Astrocyte of the cerebellum (primary cell): ENCODE results near the gene ADSL.

Source experiments
- DNase-seq: peaks from one replicate; pipeline ENCODE4 v3.0.0-alpha.2; 2011; ENCODE audit warnings: low read depth
- H3K4me3 ChIP-seq: 2 replicates; pipeline ENCODE4 v1.5.1; 2011; ENCODE audit warnings: mild to moderate bottlenecking, low read depth, low read length, moderate library complexity
- in situ Hi-C: cut with HindIII; loops from 2 replicates; pipeline ENCODE4 v1.10.0; 2017; ENCODE audit warnings: low sequenced_read_pairs
- TF ChIP-seq, protein P1 (sequence below): IDR thresholded peaks from 2 replicates; pipeline ENCODE4 v1.5.1; 2012; ENCODE audit warnings: low read length, low read depth, moderate library complexity, mild to moderate bottlenecking; ENCODE audit errors: missing control alignments

The ADSL gene

DNA sequence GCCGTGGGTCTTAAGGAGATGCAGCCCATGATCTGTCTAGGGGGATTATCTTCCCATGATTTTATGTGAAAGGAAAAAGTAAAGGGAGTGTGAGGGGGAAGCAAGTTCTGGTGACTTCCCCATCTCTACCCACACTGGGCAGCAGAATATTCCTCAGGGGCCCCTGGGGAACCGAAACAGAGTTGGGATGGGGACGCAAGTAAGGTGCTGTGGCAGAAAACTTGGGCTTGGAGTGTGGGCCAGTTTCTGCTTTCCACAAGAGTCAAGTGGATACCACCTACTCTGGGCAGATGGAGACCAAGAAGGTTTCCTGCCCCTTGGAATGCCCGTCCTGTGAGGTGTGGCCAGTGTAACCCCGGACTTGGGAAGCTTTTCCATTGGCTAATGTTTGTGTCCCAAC lies 88.4 kb downstream of the ADSL start:
- TF ChIP-seq, protein P1, sequence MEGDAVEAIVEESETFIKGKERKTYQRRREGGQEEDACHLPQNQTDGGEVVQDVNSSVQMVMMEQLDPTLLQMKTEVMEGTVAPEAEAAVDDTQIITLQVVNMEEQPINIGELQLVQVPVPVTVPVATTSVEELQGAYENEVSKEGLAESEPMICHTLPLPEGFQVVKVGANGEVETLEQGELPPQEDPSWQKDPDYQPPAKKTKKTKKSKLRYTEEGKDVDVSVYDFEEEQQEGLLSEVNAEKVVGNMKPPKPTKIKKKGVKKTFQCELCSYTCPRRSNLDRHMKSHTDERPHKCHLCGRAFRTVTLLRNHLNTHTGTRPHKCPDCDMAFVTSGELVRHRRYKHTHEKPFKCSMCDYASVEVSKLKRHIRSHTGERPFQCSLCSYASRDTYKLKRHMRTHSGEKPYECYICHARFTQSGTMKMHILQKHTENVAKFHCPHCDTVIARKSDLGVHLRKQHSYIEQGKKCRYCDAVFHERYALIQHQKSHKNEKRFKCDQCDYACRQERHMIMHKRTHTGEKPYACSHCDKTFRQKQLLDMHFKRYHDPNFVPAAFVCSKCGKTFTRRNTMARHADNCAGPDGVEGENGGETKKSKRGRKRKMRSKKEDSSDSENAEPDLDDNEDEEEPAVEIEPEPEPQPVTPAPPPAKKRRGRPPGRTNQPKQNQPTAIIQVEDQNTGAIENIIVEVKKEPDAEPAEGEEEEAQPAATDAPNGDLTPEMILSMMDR, result no peak
- H3K4me3 ChIP-seq, result no peak overlapping the region
- in situ Hi-C loops, result loop anchor here (5.0 to 10.0 kb wide), 3 partner anchors 70 to 213 kb away; no protein-coding TSS in a partner anchor
- no peak for DNase-seq

DNA sequence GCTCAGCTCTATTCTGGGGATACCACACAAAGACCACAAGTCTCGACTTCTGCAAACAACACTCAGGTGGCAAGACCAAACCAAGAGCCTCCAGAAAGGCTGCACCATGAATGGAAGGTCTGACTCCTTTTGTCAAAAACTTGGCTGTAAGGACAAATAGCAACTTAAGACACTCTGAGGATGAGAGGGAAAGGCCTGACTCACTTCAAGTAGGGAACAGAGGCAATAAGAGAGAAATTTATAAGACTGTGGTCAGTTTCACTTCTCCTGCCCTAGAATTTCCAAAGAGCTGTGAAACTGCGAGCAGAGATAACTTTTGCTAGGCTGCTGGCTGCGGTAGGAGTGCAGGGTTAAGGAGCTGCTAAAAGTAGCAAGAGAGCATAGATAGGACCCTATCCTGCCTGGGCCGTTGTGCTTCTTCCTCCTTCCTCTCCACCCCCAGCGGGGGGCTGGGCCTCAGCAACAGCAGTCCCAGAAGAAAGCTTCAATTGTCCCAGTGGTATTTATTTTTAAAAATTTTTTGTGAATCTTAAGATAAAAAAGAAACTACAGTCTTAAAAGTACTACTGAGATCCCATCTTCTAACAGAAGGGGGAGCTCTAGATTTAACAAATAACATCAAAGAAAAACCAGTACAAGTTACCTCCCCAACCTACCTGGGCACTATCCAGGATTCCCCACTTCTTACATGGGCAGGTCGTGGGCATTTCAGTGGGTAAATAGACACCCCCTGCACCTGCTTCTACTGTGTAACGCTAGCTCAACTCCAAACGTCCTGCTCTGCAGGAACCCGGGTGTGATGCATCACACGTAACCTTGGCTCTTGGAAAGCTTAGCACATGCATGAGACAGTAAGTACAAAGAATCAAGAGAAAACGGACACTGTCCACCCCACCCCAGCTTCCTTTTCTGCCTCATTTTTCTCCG lies 90.5 kb downstream of the ADSL start:
- DNase-seq, result peak; percentile 58
- in situ Hi-C loops, result loop anchor here (5.0 to 10.0 kb wide), 3 partner anchors 72 to 211 kb away; no protein-coding TSS in a partner anchor
- TF ChIP-seq, protein P1, result peak; percentile 48
- H3K4me3 ChIP-seq, result no peak overlapping the region
